Activated effector memory CD4-positive, alpha-beta T cell treated with anti-CD3 and anti-CD28 coated beads, Interleukin-2, amount 50 U/mL, for 16 hours (primary cell): ENCODE data around the gene MARCHF2.
"Not testable (repeated sequence)": the region's sequence is repeated elsewhere in the genome, so short reads cannot be mapped to it uniquely, and the experiment has no call there.

Source experiments
- DNase-seq: peaks from one replicate; pipeline ENCODE4 v3.0.0-alpha.2; 2020

MARCHF2 gene

DNA sequence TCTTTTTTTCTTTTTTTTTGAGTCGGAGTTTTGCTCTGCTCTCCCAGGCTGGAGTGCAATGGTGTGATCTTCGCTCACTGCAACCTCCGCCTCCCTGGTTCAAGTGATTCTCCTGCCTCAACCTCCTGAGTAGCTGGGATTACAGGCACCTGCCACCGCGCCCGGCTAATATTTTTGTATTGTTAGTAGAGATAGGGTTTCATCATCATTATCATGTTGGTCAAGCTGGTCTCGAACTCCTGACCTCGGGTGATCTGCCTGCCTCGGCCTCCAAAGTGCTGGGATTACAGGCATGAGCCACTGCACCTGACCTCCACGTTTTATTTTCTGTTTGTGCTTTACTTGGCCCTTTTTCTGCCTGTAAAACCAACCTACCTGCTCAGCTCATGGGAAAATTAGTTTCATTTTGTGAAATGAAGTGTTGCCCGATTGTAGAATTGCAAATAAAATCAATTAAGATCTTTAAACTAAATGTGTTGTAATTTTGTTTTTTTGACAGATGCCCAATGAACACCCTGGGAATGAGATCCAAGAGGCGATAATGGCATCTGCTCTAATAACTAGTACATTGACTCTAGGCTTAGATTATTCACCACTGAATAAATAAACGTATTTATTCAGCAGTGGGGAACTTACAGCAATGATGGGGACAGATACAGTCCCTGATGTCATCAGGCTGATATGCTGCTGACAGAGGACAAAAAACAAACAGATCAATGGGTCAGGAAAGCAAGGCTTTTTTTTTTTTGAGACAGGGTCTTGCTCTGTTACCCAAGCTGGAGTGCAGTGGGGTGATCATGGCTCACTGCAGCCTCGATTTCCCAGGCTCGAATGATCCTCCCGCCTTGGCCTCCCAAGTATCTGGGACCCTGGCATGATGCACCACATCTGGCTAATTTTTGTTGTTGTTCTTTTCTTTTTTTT, 25.2 kb upstream of the MARCHF2 start:
- DNase-seq = no peak

DNA sequence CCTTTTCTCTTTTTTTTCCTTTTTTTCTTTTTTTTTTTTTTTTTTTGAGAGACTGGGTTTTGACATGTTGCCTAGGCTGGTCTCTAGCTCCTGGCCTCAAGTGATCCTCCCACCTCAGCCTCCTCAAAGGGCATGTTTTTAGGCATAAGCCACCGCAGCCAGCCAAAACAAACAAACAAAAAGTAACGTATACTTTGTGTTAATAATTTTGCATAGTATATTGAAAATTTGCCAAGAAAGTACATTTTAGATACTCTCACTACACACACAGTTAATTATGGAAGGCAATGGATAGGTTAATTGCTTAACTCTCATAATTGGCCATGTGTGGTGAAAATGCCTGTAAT, 24.5 kb upstream of the MARCHF2 start:
- DNase-seq = no peak

DNA sequence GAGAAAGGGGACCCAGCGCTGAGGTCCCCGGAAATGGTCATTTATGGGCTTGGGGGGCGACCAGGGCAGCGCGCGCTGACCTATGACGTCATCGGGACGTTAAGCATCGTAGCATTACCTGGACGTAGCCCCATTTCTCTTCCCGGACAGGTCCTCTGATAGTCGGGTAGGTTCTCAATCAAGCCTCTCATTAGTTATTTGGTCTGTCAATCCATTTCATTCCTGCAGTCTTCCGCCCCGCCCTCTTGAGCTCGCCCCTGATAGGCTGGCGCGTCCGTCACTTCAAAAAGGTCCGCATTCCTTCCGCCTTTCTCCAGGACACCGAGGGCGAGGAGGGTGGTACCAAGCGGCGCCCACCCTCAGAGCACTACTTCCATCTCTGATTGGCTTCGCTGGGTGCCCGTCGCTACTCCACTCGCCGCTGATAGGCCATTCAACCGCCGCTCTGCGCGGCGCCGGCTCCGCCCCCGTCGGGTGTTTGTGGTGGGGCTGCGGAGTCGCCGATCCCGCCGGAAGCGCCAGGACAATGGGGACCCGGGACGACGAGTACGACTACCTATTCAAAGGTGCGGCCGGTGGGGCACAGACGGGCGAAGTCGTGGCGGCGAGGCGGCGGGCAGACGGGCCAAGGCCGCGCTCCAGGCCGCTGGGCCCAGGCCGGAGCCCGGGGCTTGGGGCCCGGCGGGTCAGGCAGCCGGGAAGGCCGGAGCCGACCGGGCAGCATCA, 23.1 kb upstream of the MARCHF2 start, which contains the start of gene RAB11B:
RAB11B (plus strand) TSS at position 470 of the 726 bp plus-strand sequence; CDS start at position 527, 57 bp downstream.
- peak; percentile 99 for DNase-seq

DNA sequence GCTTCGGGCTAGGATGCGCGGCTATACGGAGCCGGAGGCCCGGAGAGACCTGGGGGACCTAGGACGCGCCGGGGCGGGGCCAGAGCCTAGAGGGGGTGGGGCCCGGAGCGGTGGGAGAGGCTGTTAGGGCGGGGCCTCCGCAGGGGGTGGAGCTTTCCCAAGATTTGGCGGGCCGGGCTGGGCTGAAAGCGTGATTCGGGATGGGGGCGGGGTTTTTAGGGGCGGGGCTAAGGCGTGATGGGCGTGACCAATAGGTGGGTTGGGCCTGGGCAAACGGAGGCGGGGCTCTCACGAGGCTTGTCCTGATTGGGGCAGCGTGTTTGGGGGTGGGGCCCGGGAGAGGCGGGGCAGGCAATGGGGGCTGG, 22.5 kb upstream of the MARCHF2 start:
- peak; percentile 95 for DNase-seq

DNA sequence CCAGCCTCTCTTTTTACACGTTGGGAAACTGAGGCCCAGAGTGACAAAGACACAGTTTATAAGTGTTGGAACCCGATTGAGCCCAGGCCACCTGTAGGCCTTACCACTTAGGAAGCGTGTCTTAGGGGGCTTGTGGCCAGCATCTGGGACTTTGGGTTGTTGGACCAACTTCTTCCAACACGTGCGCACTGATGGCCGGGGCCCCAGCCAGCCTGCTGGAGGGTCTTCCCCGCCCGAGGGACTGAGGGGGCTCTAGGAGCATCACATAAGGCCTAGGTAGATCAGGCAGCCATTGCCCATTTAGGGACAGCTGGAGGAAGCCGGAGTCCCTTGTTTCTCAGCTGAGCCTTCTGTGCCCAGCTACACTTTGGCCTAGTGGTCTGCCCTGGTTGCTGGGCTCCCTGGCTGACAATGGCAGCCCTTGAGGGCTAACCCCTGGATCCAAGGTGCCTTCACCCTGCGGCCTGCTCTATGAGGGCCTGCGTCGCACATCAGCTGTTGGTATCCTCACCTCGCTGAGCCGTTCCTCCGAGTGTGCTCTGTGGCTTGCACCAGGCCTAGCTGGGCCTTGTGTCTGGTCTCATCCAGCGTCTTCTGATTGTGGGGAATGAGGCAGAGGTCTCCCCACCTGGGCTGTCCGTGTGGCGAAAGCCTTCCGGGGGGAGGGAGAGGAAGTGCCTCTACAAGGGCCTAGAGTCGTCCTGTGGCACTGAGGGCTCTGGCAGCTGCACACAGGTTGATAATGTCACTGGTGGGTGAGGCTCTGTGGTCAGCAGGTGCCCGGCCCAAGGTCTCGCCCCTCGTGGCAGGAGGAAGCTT, 21.7 kb upstream of the MARCHF2 start:
- no peak for DNase-seq

DNA sequence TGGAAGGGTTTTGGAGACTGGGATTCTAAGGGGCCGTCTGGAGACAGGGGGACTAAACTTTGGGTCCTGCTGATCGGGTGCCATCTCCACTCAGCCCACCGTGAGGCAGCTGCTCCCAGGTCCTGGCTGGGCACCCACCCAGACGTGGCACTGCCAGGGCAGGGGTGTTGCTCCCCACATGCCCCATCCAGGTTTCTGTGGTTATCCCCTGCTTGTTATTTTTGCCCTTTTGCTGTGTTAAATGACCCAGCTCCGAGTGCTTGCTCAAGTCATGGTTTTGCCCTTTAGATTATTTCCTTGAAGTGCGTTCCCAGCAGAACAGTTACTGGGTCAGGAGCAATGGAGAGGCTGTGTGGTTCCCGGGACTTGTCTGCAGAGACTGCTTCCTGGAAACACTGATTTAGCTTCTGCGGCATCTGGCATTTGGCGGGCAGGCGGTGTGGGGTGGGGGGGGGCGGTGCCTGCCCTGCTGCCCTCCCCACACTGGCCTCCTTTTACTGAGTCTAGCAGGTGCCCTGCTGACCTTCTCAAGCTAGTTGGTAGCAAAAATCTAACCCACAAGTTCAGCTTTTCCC, 21.0 kb upstream of the MARCHF2 start:
- no peak for DNase-seq

DNA sequence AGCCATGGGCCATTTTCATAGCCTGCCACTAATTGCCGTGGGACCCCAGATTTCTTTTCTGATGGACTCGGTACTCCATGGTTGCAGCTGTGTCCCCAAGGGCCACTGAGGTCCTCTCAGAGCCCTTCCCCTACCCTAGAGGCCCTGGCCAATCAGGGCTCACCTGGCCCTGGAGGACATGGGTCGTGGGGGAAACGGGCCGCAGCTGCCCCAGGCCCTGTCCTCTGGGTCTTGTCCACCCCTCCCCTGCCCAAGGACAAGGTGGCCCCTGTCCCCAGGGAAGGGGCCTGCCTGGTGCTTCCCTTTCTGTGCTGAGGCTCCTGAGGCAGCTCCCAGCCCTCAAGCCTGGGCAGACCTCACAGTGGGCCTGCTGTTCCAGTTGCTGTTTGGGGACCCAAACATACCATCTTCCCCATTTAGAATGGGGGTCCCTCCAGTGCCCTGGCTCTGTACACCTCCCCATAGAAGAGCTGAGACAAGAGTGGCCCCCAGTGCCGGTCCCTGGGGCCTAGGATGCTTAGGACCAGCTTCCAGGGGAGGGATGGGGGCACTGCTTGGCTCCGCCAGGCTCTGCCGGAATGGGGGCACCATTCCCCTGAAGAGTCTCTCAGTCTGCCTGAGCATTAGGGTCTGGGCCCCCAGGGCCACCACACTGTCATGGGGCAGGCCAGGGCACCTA, 19.8 kb upstream of the MARCHF2 start:
- DNase-seq = no peak

DNA sequence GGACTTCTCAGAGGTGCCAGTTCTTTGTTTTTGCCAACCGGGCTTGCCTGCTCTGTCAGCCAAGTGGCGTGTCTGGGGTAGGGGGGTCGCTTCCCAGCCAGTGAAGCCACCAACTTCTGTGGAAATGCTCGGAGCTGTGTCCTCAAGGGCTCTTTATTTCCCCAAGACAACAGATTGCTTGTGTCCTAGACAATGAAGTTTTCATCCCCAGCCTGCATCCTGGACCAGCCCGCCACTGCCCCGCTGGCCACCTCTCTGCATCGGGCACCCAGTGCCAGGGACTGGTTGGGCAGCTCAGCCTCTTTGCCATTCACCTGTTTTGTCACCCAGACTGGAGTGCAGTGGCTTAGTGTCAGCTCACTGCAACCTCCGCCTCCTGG, 19.2 kb upstream of the MARCHF2 start:
- no peak for DNase-seq

DNA sequence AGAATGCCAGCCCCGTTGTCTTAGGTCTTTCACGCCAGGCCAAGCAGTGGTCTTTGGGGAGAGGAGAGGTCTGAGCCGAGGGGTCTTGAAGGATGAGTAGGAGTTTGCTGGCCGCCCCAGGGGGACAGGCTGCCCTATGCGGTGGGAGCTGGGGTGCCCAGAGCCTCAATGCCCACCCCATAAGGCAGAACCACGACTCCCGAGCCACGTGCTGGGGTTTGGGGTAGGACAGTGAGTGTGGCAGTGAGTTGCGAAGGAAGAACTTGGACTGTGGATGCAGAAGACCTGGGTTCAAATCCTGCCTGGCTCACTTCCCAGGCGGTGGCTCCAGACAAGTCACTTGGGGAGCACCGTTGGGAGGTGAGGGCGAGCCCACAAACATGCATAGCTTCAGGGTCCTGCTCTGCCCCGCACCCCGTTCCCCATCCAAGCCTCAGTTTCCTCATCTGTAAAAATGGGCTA, 17.5 kb upstream of the MARCHF2 start:
- no peak for DNase-seq

DNA sequence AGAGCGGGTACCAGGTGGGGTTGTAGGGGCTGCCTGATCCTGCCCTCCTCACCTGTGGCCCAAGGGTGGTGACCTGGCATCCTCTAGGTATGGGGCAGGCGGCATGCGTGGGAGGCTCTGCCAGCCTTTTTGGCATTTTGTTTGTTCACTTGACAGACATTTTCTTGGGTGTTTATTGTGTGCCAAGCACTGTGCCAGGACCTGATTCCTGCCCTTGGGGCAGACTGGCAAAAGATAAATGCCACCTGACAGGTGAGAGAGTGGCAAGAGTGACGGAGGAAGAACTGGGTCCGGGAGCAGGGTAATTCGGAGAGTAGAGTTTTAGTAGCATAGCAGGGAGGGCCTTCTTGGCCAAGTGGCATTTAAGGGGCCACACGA, 16.9 kb upstream of the MARCHF2 start:
- no peak for DNase-seq

DNA sequence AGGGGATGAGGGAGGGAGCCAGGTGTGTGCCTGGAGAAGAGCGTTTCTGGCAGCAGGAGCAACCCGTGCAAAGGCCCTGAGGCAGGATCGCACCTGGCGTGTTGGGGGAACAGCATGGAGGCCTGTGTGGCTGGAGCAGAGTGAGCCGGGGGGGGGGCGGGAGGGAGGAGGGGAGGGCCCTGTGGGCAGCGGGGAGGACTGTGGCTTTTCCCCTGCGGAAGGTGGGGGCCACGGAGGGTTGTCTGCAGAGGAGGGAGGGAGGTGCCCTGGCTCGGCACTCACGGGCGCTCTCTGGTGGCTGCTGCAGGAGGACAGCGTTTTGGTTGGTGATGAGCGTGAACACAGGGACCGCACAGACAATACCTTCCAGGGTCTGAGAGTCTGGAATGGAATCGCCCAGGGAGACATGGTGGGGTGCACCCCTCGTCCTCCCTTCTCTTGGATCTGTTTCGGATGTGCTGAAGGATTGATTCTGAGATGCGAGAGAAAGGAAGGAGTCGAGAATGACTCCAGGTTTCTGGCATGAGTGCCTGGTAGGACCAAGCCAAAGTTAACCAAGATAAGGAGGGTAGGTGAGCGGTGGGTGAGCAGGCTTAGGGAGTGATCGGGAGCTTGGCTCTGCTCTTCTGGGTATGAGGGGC, 16.4 kb upstream of the MARCHF2 start:
- peak; percentile 88 for DNase-seq

DNA sequence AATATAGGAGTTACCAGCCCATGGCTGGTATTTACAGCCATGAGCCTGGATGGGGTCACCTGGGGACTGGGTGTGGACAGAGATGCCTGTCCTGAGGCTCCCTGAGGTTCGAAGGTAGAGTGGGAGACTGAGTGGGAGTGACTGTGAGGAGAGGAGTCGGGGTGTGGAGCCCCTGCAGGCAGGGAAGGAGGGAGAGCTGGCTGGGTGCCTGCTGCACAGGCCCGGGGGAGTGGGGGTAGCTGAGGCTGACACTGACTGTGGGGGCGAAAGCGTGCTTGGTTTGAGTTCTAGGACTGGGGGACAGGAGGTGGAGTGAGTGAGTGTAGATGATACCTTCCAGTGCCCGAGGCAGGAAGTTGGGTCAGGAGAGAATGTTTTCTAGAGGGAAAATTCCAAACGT, 15.8 kb upstream of the MARCHF2 start:
- DNase-seq = no peak

DNA sequence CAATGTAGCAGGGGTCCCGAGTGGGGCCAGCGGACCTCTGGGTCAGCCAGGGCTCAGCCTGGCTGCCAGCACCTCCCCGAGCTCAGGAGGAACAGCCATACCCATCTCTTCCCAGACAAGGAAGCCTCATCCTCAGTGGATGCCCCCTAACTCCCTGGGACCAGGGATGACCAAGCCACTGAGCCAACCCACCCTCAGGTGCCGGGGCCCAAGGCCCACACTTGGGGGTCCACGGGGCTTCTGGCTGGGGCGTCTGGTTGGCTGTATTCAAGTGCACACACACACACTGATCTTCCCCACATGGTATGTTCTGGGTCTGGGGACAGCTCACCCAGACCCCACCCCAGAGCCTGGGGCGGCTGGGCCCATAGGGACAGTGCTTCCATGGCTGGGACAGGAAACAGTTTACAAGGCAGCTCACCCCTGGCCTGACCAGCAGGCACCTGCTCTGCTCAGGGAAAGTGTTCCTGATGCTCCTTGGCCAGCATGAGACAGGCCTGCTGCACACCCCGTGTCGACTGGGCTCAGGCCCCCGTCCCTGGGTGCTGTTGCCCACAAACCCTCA, 15.3 kb upstream of the MARCHF2 start:
- no peak for DNase-seq

DNA sequence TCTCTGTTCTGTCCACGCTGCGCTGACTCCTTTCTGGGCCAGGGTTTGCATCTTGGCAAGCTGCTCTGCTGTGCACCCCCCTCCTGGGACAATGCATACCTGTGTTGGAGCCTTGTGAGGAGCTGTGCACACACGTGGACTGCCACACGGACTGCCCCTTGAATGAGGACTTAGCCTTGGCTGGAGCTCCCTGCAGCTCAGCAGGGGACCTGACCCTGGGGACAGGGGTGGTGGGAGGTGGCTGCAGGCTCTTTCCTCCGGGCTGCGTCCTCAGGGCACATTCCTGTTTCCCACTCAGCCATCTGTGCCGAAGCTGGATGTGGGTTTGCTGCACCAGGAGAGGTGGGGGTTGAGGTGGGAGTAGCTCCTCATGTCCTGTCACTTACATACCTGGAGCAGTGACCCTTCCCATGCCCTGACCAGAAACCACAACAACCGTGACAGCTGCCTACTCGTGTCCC, 14.8 kb upstream of the MARCHF2 start:
- DNase-seq = no peak

DNA sequence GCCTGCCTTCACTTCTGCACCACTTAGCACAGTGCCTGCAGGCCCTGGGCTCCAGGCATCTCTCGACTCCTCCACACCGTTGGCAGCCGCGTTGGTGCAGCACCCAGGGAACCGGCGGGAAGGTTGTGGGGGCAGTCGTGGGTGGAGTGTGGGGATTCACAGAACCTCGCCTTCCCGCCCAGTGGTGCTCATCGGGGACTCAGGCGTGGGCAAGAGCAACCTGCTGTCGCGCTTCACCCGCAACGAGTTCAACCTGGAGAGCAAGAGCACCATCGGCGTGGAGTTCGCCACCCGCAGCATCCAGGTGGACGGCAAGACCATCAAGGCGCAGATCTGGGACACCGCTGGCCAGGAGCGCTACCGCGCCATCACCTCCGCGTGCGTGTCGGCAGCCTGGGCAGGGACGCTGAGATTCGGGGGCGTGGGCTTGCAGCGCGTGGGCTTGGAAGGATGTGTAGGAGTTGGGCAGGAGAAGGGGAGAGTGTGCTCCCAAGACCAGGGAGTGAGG, 13.4 kb upstream of the MARCHF2 start:
- DNase-seq = no peak

DNA sequence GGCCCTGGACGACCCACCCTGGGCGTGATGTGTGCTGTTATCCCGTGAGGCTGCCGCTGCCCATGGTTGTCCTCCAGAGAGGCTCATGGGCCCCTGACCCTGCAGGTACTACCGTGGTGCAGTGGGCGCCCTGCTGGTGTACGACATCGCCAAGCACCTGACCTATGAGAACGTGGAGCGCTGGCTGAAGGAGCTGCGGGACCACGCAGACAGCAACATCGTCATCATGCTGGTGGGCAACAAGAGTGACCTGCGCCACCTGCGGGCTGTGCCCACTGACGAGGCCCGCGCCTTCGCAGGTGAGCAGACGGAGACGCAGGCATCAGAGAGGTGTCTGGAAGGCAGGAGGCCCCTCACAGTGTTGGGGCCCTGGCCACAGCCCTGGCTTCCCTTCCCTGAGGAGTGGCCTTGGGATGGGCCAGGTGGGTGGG, 11.1 kb upstream of the MARCHF2 start:
- no peak for DNase-seq

DNA sequence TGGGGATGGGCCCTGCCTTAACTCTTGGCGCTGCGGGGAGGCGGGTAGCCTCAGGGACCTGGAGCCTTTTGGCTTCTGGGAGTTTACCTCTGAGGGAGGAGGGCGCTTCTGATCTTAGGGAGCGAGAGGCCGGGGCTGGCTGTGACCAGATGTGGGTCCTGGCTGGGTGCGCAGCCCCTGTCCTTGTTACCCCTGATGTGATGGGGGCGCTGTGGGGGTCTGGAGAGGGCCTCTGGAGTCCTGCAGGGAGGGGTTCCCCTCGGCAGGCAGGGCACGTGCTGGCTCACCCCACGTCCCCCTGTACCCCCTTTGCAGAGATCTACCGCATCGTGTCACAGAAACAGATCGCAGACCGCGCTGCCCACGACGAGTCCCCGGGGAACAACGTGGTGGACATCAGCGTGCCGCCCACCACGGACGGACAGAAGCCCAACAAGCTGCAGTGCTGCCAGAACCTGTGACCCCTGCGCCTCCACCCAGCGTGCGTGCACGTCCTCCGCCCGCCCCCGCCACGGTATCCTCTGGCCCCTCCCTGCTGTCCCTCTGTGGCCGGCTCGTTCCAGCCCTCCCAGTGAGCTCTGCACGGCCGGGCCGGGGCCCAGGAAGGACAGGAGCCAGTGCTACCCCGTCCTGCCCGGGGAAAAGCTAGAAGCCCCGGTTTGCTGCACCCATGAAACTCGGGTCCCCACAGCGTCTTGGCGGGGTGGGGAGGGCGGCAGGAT, 9.8 kb upstream of the MARCHF2 start:
- DNase-seq = no peak

DNA sequence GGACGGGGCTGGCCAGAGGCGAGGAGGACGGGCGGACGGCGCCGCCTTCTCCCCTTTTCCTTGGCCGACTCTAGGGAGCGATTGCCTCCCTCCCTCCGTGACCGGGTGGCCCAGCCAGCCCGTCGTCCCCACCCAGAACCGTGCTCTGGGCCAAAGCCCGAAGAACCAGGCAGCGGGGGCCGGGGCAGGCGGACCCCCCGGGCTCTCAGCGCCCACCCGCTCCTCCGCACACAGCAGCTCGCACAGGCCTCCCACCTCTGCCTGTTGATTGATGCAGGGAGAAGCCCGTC, 9.3 kb upstream of the MARCHF2 start:
- no peak for DNase-seq

DNA sequence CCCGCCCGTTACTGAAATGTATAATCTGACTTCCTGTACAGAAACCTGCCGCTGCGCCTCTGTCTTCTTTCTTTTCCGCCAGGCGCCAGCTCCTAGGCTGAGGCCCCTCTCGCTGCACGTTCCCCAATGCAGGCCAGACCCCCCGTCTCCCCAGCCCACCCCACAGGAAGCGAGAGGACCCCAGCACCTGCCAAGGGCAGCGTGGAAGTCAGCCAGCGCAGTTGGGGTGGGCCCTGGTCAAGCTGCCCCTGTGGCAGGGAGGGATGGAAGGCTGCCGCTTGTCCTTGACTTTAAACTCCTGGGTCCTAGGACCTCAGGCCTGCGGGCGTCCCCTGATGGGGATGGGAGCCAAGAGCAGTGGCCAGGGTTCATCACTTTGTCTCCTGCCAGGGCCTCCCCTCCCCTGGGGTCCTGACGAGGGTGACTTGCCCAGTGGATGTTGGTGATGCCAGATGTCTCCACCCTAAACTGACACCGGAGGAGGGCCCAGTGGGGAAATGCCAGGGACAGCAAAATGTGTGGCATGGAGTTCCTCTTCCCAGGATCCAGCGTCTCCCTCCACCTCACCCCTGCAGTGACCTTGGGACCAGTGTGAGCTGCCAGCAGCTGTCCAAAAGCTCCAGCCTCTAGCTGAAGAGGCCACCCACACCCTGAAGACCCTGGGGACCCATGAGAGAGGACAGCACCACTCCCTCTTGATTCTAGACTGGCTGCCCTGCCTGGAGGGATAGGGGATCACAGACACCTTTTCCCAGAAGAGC, 8.5 kb upstream of the MARCHF2 start:
- DNase-seq = no peak

DNA sequence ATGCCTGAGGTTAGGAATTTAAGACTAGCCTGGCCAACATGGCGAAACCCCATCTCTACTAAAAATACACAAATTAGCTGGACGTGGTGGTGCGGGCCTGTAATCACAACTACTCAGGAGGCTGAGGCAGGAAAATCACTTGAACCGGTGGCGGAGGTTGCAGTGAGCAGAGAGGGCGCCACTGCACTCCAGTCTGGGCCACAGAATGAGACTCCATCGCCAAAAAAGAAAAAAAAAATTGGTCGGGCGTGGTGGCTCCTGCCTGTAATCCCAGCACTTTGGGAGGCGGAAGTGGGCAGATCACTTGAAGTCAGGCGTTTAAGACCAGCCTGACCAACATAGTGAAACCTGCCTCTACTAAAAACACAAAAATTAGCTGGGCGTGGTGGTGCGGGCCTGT, 2.4 kb upstream of the MARCHF2 start:
- not testable (repeated sequence) for DNase-seq
